ENCODE results near the gene COL5A1.
A peak's percentile ranks its signal among the peaks of the same experiment; 100 is the strongest.

The COL5A1 gene

DNA sequence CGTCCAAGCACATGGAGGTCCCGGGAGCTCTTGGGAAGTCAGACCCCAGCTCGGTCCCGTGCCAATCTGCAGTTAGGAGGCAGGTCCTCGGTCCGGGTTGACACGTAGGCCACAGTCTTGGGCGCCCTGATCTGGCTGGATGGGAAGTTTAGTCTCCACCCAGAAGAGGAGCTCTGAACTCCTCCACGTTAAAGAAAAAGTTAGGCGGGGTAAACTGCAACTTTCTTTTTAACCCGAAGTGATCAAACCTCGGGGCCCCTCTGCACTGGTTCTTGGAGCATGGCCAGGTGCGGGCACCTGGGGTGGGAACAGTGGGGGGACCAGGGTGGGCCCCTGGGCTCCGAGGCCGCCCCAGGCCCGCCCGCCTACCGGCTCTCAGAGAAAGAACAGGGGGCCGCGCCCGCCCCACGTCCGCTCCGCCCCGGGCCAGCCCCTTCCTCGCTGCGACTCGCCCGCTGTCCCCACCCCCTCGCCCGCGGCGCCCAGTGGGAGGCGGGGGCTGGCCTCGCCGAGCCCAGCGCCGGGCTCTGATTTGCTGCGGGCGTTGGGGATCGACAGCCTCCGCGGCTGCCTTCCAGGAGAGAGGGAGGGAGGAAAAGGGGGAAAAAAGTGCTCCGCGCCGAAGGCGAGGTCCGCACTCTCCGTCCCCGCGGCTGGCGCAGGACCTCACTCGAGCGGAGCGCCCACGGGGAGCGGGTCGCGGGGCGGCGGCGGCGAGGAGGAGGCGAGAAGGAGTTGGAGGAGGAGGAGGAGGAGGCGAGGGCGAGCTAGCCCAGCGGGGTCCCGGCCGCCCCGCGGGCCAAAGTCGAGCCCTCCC is at the start of gene COL5A1:
TSS of gene COL5A1 (plus strand) at position 631 of the 817 bp plus-strand sequence. CDS start 385 bp downstream, outside the sequence.
- peak; percentile 76 for DNase-seq

- DNase-seq = no peak
These were observed 49.4 kb upstream of the COL5A1 start for GRCh38 chr9:134592018-134592818.

DNA sequence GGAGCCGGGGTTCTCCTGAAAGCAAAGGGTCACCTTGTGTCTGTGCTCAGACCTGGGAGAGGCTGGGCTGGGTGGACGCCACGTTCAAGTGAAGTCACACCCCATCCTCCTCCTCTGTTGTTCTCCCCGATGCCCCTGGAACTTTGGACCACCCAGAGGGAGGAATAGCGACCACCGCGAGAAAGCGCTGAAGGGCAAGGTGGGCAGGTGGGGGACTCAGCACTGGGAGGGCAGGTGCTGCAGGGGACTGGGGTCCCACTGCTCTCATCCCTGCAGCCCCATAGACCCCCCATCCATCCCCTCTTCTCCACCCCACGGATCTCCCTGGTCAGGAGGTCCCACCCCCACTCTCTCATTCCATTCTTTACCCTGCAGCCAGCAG is 48.8 kb upstream of the COL5A1 start:
- DNase-seq = no peak

DNA sequence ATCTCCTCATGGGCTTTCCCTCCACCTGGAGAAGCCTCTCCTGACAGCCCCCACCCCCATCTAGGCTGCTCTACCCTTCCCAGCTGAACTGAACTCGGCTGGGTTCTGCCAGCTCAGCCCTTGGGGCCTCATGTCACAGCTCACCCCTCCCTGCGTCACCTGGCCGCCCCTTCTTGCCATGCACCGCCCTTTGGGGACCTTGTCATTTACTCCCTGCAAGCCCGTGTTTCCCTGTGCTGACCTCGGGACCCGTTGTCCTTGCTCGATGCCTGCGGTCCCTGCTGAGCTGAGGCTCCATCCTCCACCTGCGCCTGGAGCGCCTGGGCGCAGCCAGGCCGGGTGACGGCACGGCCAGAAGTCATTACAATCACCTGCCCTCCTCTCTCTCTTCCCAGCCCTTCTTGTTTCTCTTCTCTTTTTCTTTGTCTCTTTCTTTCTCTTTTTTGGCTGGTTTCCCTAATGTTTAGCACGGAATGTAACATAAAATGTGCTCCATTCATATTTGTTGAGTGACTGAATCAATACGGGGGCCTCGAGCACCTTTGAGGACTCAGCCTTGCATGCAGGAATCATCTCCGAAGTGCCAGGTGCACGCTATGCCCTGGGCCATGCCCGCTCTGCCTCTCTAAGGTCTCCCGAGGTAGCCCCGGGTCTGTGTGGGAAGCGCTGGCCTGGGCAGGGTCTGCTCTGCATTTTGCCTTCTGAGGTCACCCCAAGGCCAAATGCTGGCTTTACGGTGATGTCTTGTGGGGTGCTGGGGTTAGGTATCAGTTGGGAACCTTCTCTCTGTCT is 48.1 kb upstream of the COL5A1 start:
- DNase-seq = no peak

- DNase-seq = no peak
These were observed 47.3 kb upstream of the COL5A1 start for GRCh38 chr9:134594078-134594941.

GRCh38 chr9:134595014-134595413 is 46.6 kb upstream of the COL5A1 start:
- DNase-seq = no peak

- no peak for DNase-seq
These were observed 44.3 kb upstream of the COL5A1 start for GRCh38 chr9:134597041-134597913.

DNA sequence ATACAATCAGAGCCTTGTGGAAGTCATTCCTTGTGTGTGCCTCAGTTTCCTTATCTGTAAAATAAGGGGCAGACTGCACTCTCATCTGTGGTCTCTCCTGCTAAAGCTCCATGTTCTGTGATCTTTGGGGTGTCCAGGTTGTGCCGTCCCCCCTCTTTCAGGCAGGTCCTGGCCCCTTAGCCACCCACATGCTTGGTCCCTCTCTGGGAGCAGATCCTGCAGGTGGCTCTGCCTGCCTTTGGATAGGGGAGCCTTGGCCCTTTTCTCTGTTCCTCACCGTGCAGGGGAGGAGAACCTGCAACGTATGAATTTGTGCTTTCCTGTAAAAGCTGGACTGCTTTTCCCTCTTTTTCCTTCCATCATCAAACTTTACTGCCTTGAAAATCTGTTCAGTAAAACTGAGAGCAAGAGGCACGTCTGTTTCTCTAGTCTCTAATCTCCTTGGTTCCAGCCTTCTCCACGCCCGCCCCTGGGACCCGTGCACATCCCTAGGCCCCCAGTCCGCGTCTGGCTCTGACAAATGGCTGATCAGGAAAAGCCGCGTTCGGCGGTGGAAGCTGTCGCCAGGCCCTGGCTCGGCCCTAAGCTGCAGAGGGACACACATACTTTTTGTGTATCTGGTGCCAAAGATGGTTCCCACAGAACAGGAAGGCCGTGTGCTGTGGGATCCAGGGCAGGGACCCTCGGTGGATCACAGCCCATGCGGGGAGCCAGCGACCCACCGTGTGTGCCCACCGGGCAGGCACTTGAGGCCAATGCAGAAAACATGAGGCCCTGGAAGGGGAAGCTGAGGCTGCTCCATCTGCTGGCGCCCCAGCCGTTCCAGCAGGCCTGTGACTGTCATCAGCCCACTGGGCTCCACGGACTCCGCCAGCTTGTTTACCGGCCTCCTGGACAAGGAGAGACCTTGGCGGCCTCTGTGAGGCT is 43.4 kb upstream of the COL5A1 start:
- no peak for DNase-seq

GRCh38 chr9:134598884-134599245 is 42.7 kb upstream of the COL5A1 start:
- no peak for DNase-seq

GRCh38 chr9:134600371-134600770 is 41.2 kb upstream of the COL5A1 start:
- no peak for DNase-seq

GRCh38 chr9:134600836-134601638 is 40.6 kb upstream of the COL5A1 start:
- no peak for DNase-seq

GRCh38 chr9:134601764-134602163 is 39.8 kb upstream of the COL5A1 start:
- no peak for DNase-seq

DNA sequence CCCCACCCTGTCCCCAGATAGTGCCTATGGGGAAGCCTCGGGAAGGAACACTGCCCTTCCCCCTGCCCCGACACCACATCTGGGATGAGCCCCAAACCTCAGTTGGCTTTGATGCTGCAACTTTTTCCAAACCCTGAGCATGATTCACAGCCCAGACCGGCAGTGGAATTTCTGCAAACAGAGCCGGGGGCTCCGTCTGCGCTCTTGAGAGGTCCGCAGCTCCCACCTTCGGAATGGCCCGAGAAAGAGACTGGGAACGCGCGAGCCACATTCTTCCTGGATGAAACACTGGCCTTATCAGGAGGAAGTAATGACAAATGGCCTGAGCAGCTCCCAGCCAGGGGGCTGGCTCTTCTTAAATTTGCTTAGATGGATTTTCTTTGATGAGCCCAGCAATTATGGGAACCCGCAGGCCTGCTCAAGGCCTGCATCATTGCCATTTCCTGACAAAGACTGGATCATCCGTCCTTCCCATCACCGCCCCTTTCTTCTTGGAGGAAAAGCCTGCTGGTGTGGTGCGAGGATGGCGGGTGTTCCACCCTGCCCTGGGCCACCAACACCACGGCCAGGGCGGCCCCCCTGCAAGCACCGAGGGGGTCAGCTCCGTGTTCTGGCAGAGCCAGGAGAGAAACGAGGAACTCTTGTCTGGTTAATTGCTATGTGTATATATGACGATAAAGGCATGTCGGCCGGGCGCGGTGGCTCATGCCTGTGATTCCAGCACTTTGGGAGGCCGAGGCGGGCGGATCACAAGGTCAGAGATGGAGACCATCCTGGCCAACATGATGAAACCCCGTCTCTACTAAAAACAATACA is 38.8 kb upstream of the COL5A1 start:
- no peak for DNase-seq

DNA sequence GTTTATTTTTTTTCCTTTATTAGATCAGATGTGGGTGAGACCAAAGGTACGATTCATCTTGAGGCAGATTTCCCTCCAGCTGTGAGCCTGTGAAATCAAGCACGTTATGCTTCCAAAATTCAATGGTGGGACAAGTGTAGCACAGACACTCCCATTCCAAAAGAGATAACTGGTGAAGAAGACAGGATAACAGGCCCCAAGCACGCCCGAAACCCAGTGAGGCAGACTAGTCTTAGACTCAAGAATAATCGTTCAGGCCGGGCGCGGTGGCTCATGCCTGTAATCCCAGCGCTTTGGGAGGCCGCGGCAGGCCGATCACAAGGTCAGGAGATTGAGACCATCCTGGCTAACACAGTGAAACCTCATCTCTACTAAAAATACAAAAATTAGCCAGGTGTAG is 36.8 kb upstream of the COL5A1 start:
- DNase-seq = no peak

- DNase-seq = no peak
These were observed 36.1 kb upstream of the COL5A1 start for GRCh38 chr9:134605351-134605965.

GRCh38 chr9:134605966-134606357 is 35.6 kb upstream of the COL5A1 start:
- DNase-seq = no peak

GRCh38 chr9:134606951-134607731 is 34.5 kb upstream of the COL5A1 start:
- DNase-seq = no peak
